ENCODE measurements around the gene PNPLA7. TPM values are rescaled to one million over a fixed set of nuclear protein-coding genes. Genes with fewer than 3 reads are reported as not detected.
"Not testable (repeated sequence)": the region's sequence is repeated elsewhere in the genome, so short reads cannot be mapped to it uniquely, and the experiment has no call there.

Gene PNPLA7
- total RNA-seq, 4 donors from 2014 or later, result 4.5 to 10.5 (median 9.4) TPM

GRCh38 chr9:137534256-137535119 lies 15.7 kb downstream of the PNPLA7 start:
- Histone ChIP-seq H3K27me3 (no peaks in the 10 kb centered on the region), H3K9me3 (no peaks in the 10 kb centered on the region), H3K36me3 (peaks cover 0 to 21% of the 10 kb centered on the region in 2 donors), H3K27ac (peak overlapping the region in 1 of 4 donors; percentile 28), H3K4me1 (peaks cover 7 to 10% of the 10 kb centered on the region in 2 donors), H3K4me3 (no peak overlapping the region)
- intact Hi-C loops (cut with DNase I; ENCODE audit: low total_unique reads) (no loop called here), in situ Hi-C loops (cut with MboI; ENCODE audit: low sequenced_read_pairs in 4 of 4) (no loop called here)
- ATAC-seq (peak; percentile 77 to 85), DNase-seq (no peak)
- TF ChIP-seq POLR2A (IDR thresholded peaks at IDR 0.05) (no peak), CTCF (IDR thresholded peaks at IDR 0.05 in 4 of 5, conservative IDR thresholded peaks at IDR 0.05 in 1 of 5) (peak in 3 of 5 experiments; percentile 9 to 58 (median 49))

GRCh38 chr9:137532891-137533468 lies 17.2 kb downstream of the PNPLA7 start:
- H3K4me1 ChIP-seq; H3K27me3 ChIP-seq; DNase-seq; H3K36me3 ChIP-seq; intact Hi-C loops (cut with DNase I; ENCODE audit: low total_unique reads); H3K27ac ChIP-seq; ATAC-seq; in situ Hi-C loops (cut with MboI; ENCODE audit: low sequenced_read_pairs in 4 of 4); H3K4me3 ChIP-seq; H3K9me3 ChIP-seq: not testable (repeated sequence)

GRCh38 chr9:137531099-137531765 lies 19.0 kb downstream of the PNPLA7 start:
- Histone ChIP-seq H3K27ac (no peak overlapping the region), H3K27me3 (no peaks in the 10 kb centered on the region), H3K4me1 (peaks cover 7 to 10% of the 10 kb centered on the region in 2 donors), H3K4me3 (no peak overlapping the region), H3K9me3 (no peaks in the 10 kb centered on the region), H3K36me3 (no peaks in the 10 kb centered on the region)
- TF ChIP-seq POLR2A (IDR thresholded peaks at IDR 0.05) (no peak), CTCF (IDR thresholded peaks at IDR 0.05 in 4 of 5, conservative IDR thresholded peaks at IDR 0.05 in 1 of 5) (no peak)
- in situ Hi-C loops (cut with MboI; ENCODE audit: low sequenced_read_pairs in 4 of 4) (no loop called here), intact Hi-C loops (cut with DNase I; ENCODE audit: low total_unique reads) (no loop called here)
- DNase-seq, result no peak
- ATAC-seq, result no peak

- no peaks in the 10 kb centered on the region for H3K9me3 ChIP-seq
- H3K27ac ChIP-seq, result no peak overlapping the region
- peaks cover 7 to 10% of the 10 kb centered on the region in 2 donors for H3K4me1 ChIP-seq
- in situ Hi-C loops (cut with MboI; ENCODE audit: low sequenced_read_pairs in 4 of 4) (no loop called here), intact Hi-C loops (cut with DNase I; ENCODE audit: low total_unique reads) (no loop called here)
- TF ChIP-seq CTCF (IDR thresholded peaks at IDR 0.05 in 4 of 5, conservative IDR thresholded peaks at IDR 0.05 in 1 of 5) (no peak), POLR2A (IDR thresholded peaks at IDR 0.05) (no peak)
- DNase-seq (no peak), ATAC-seq (no peak)
- no peaks in the 10 kb centered on the region for H3K27me3 ChIP-seq
- no peak overlapping the region for H3K4me3 ChIP-seq
- H3K36me3 ChIP-seq, result no peaks in the 10 kb centered on the region
Measured at GRCh38 chr9:137530331-137530730, 19.9 kb downstream of the PNPLA7 start.

- no peak for ATAC-seq
- in situ Hi-C loops (cut with MboI; ENCODE audit: low sequenced_read_pairs in 4 of 4), result no loop called here
- Histone ChIP-seq H3K27ac (no peak overlapping the region), H3K27me3 (no peaks in the 10 kb centered on the region), H3K36me3 (no peaks in the 10 kb centered on the region), H3K4me3 (no peak overlapping the region), H3K4me1 (peaks cover 0 to 3% of the 10 kb centered on the region in 2 donors), H3K9me3 (no peaks in the 10 kb centered on the region)
- TF ChIP-seq POLR2A (IDR thresholded peaks at IDR 0.05) (no peak), CTCF (IDR thresholded peaks at IDR 0.05 in 4 of 5, conservative IDR thresholded peaks at IDR 0.05 in 1 of 5) (no peak)
- intact Hi-C loops (cut with DNase I; ENCODE audit: low total_unique reads), result no loop called here
- DNase-seq, result no peak
Measured at GRCh38 chr9:137524981-137525317, 25.3 kb downstream of the PNPLA7 start.

Data from gastrocnemius medialis (tissue), 4 donors.